GM21717 (cell line): ENCODE data around the gene SIRPG.
"Not testable (repeated sequence)": the region's sequence is repeated elsewhere in the genome, so short reads cannot be mapped to it uniquely, and the experiment has no call there.

ENCODE experiments used
- ATAC-seq: cut with Tn5 transposase; IDR thresholded peaks from one replicate; pipeline ENCODE4 v1.9.1; 2021; ENCODE audit warnings: mild to moderate bottlenecking, moderate library complexity; ENCODE audit not compliant: unreplicated experiment

Gene SIRPG

GRCh38 chr20:1637226-1637625, 20.4 kb downstream of the SIRPG start:
- no peak for ATAC-seq

GRCh38 chr20:1636621-1637020, 21.0 kb downstream of the SIRPG start:
- ATAC-seq: no peak

GRCh38 chr20:1635291-1635979, 22.1 kb downstream of the SIRPG start:
- ATAC-seq: no peak

GRCh38 chr20:1633535-1633934, 24.0 kb downstream of the SIRPG start:
- ATAC-seq: no peak

- no peak for ATAC-seq
These were observed 25.4 kb downstream of the SIRPG start for GRCh38 chr20:1632178-1632577.

- no peak for ATAC-seq
These were observed 26.0 kb downstream of the SIRPG start for GRCh38 chr20:1631309-1632151.

- no peak for ATAC-seq
These were observed 27.4 kb downstream of the SIRPG start for GRCh38 chr20:1630186-1630585.

- no peak for ATAC-seq
These were observed 28.3 kb downstream of the SIRPG start for GRCh38 chr20:1629321-1629720.

- no peak for ATAC-seq
These were observed 29.0 kb downstream of the SIRPG start for GRCh38 chr20:1628621-1629020.

GRCh38 chr20:1627200-1627550, 30.4 kb downstream of the SIRPG start:
- no peak for ATAC-seq

GRCh38 chr20:1626528-1627199, 30.9 kb downstream of the SIRPG start:
- no peak for ATAC-seq

GRCh38 chr20:1625083-1625690, 32.4 kb downstream of the SIRPG start:
- ATAC-seq: no peak

GRCh38 chr20:1623501-1624205, 33.9 kb downstream of the SIRPG start:
- no peak for ATAC-seq

GRCh38 chr20:1622450-1622849, 35.1 kb downstream of the SIRPG start:
- no peak for ATAC-seq

- no peak for ATAC-seq
These were observed 36.3 kb downstream of the SIRPG start for GRCh38 chr20:1621316-1621715.

- ATAC-seq: no peak
These were observed 37.6 kb downstream of the SIRPG start, which contains the start of gene SIRPB1 for GRCh38 chr20:1619861-1620444. TSS of gene SIRPB1 (minus strand) at chr20:1620009. CDS start at chr20:1619944, 65 bp downstream.

GRCh38 chr20:1618954-1619540, 38.5 kb downstream of the SIRPG start:
- no peak for ATAC-seq

GRCh38 chr20:1618479-1618878, 39.1 kb downstream of the SIRPG start:
- no peak for ATAC-seq

- ATAC-seq: no peak
These were observed 40.6 kb downstream of the SIRPG start for GRCh38 chr20:1616858-1617434.

GRCh38 chr20:1610404-1610803, 47.2 kb downstream of the SIRPG start:
- not testable (repeated sequence) for ATAC-seq
